Thyroid gland (tissue), 4 donors: ENCODE results near the gene RAB1B. TPM values are rescaled to one million over a fixed set of nuclear protein-coding genes. Genes with fewer than 3 reads are reported as not detected.
A peak's percentile ranks its signal among the peaks of the same experiment; 100 is the strongest.

ENCODE experiments used
- DNase-seq, 2 donors: peaks; one replicate each; pipeline ENCODE4 v3.0.0-alpha.2; 2019
- H3K27ac ChIP-seq, 3 donors: fragments of 200-600 bp; sonication (generic); 1 replicate in 2 of 3; 2 replicates in 1 of 3; pipeline ENCODE4 v1.5.1; 2016 to 2019; ENCODE audit warnings: mild to moderate bottlenecking in 1 of 3, moderate library complexity in 1 of 3
- H3K27me3 ChIP-seq: fragments of 200-600 bp; sonication (generic); one replicate; pipeline ENCODE4 v1.5.1; 2019
- H3K36me3 ChIP-seq, 2 donors: fragments of 200-600 bp; sonication (generic); one replicate each; pipeline ENCODE4 v1.5.1; 2016 to 2019
- H3K4me1 ChIP-seq, 2 donors: fragments of 200-600 bp; sonication (generic); one replicate each; pipeline ENCODE4 v1.5.1; 2017 to 2019
- H3K4me3 ChIP-seq, 3 donors: fragments of 200-600 bp; sonication (generic); replicated peaks in 1 of 3; 1 replicate in 2 of 3; 2 replicates in 1 of 3; pipeline ENCODE4 v1.5.1; 2016; ENCODE audit warnings: mild to moderate bottlenecking in 1 of 3
- H3K9me3 ChIP-seq: fragments of 200-600 bp; sonication (generic); one replicate; pipeline ENCODE4 v1.5.1; 2017
- CTCF ChIP-seq, 6 experiments: fragments of 200-600 bp in 3 of 6; fragments of 450-650 bp in 3 of 6; sonication (generic) in 3 of 6; IDR thresholded peaks; one replicate each; pipeline ENCODE4 v1.5.1; 2016 to 2019; ENCODE audit warnings: antibody characterized with exemption in 6 of 6, mild to moderate bottlenecking in 2 of 6, inconsistent platforms in 1 of 6, moderate library complexity in 1 of 6
- POLR2A ChIP-seq, 2 donors: fragments of 450-650 bp; IDR thresholded peaks; one replicate each; pipeline ENCODE4 v1.6.1; 2017; ENCODE audit warnings: antibody characterized with exemption in 2 of 2, mild to moderate bottlenecking in 2 of 2, moderate library complexity in 1 of 2
- WGBS, 2 donors: methylation state at CpG; one replicate each; pipeline ENCODE4 v1.1.5; 2017; 5-methylcytosine and 5-hydroxymethylcytosine counted together
- intact Hi-C: fragments of 100-400 bp; cut with DNase I; formaldehyde crosslinking; loops from one replicate; pipeline ENCODE4 v1.15.1; 2023
- total RNA-seq, 4 donors: library from RNA; depleted of rRNA; stranded (reverse); fragments of >200 nt; gene quantifications; one replicate each; pipeline ENCODE4 v1.2.3, GENCODE V29; 2016

Gene RAB1B
- total RNA-seq, 4 donors from 2014 or later = 122 to 166 (median 130) TPM

GRCh38 chr11:66258473-66258893 lies 10.0 kb upstream of the RAB1B start:
- Histone ChIP-seq H3K27me3 (no peaks in the 10 kb centered on the region), H3K9me3 (no peaks in the 10 kb centered on the region), H3K4me3 (peak overlapping the region in 2 of 3 donors; percentile 69 to 91), H3K36me3 (peaks cover 0 to 22% of the 10 kb centered on the region in 2 donors), H3K4me1 (peaks cover 9 to 16% of the 10 kb centered on the region in 2 donors), H3K27ac (peak overlapping the region in 2 of 3 donors; percentile 43 to 57)
- TF ChIP-seq CTCF (IDR thresholded peaks at IDR 0.05) (no peak), POLR2A (IDR thresholded peaks at IDR 0.05) (no peak)
- DNase-seq = no peak
- intact Hi-C loops = loop anchor here (2.0 kb wide), 1 partner anchor 36 kb away; no protein-coding TSS in a partner anchor
- WGBS, 2 donors = 3 to 6% methylated on average over 10 to 25 of the region's 28 CpGs

- DNase-seq = no peak
- H3K9me3 ChIP-seq = no peaks in the 10 kb centered on the region
- no peak overlapping the region for H3K4me3 ChIP-seq
- H3K27me3 ChIP-seq = no peaks in the 10 kb centered on the region
- WGBS, 2 donors = 99% methylated on average over 2 of the region's 2 CpGs
- TF ChIP-seq CTCF (IDR thresholded peaks at IDR 0.05) (no peak), POLR2A (IDR thresholded peaks at IDR 0.05) (no peak)
- H3K36me3 ChIP-seq = peaks cover 0 to 22% of the 10 kb centered on the region in 2 donors
- H3K4me1 ChIP-seq = peaks cover 7 to 16% of the 10 kb centered on the region in 2 donors
- intact Hi-C loops = loop anchor here (2.0 kb wide), 1 partner anchor 36 kb away; no protein-coding TSS in a partner anchor
- H3K27ac ChIP-seq = no peak overlapping the region
Observed at GRCh38 chr11:66259225-66259624, 9.2 kb upstream of the RAB1B start.

GRCh38 chr11:66259956-66260355 lies 8.5 kb upstream of the RAB1B start:
- 92 to 96% methylated on average over 4 of the region's 4 CpGs for WGBS, 2 donors
- TF ChIP-seq CTCF (IDR thresholded peaks at IDR 0.05) (no peak), POLR2A (IDR thresholded peaks at IDR 0.05) (no peak)
- peaks cover 0 to 28% of the 10 kb centered on the region in 2 donors for H3K36me3 ChIP-seq

GRCh38 chr11:66261578-66261977 lies 6.9 kb upstream of the RAB1B start:
- intact Hi-C loops = no loop called here
- Histone ChIP-seq H3K9me3 (no peaks in the 10 kb centered on the region), H3K27me3 (no peaks in the 10 kb centered on the region), H3K27ac (no peak overlapping the region), H3K36me3 (peaks cover 0 to 28% of the 10 kb centered on the region in 2 donors), H3K4me3 (no peak overlapping the region), H3K4me1 (peaks cover 10 to 15% of the 10 kb centered on the region in 2 donors)
- no peak for DNase-seq
- no peak for TF ChIP-seq CTCF (IDR thresholded peaks at IDR 0.05)
- TF ChIP-seq POLR2A (IDR thresholded peaks at IDR 0.05) = no peak
- 91 to 95% methylated on average over 11 to 16 of the region's 16 CpGs for WGBS, 2 donors

More at GRCh38 chr11:66259956-66260355, 8.5 kb upstream of the RAB1B start:
- Histone ChIP-seq H3K4me3 (no peak overlapping the region), H3K4me1 (peaks cover 7 to 16% of the 10 kb centered on the region in 2 donors), H3K27me3 (no peaks in the 10 kb centered on the region), H3K9me3 (no peaks in the 10 kb centered on the region), H3K27ac (no peak overlapping the region)
- intact Hi-C loops = loop anchor here (2.0 kb wide), 1 partner anchor 37 kb away; no protein-coding TSS in a partner anchor
- DNase-seq = no peak

- Histone ChIP-seq H3K27me3 (no peaks in the 10 kb centered on the region), H3K4me1 (peaks cover 13 to 16% of the 10 kb centered on the region in 2 donors), H3K9me3 (no peaks in the 10 kb centered on the region), H3K4me3 (no peak overlapping the region), H3K36me3 (peaks cover 0 to 28% of the 10 kb centered on the region in 2 donors), H3K27ac (no peak overlapping the region)
- TF ChIP-seq POLR2A (IDR thresholded peaks at IDR 0.05) (no peak), CTCF (IDR thresholded peaks at IDR 0.05) (no peak)
- intact Hi-C loops = no loop called here
- DNase-seq = no peak
- 88 to 100% methylated on average over 5 of the region's 5 CpGs for WGBS, 2 donors
Observed at GRCh38 chr11:66262191-66262590, 6.2 kb upstream of the RAB1B start.
